H9 (cell line): ENCODE measurements around the gene WIPI1. TPM values are rescaled to one million over a fixed set of nuclear protein-coding genes. Genes with fewer than 3 reads are reported as not detected.
A peak's percentile ranks its signal among the peaks of the same experiment; 100 is the strongest.

Experiments used
- DNase-seq: peaks from one replicate; pipeline ENCODE4 v3.0.0-alpha.2; 2017
- H2AFZ ChIP-seq: one replicate; pipeline ENCODE4 v1.6.1; 2013; ENCODE audit warnings: mild to moderate bottlenecking, low read length, control low read depth, moderate library complexity
- H2AK5ac ChIP-seq: 2 replicates; pipeline ENCODE4 v1.6.1; 2013; ENCODE audit warnings: low read length, control low read depth, mixed read lengths; ENCODE audit not compliant: insufficient read length
- H2BK120ac ChIP-seq: one replicate; pipeline ENCODE4 v1.6.1; 2013; ENCODE audit warnings: low read depth, mild to moderate bottlenecking, low read length, control low read depth, inconsistent platforms; ENCODE audit not compliant: poor library complexity, severe bottlenecking
- H2BK12ac ChIP-seq: 2 replicates; pipeline ENCODE4 v1.6.1; 2013; ENCODE audit warnings: low read length, control low read depth, mixed read lengths, low read depth; ENCODE audit not compliant: insufficient read length
- H2BK15ac ChIP-seq: 2 replicates; pipeline ENCODE4 v1.6.1; 2013; ENCODE audit warnings: low read depth, low read length, control low read depth
- H2BK20ac ChIP-seq: one replicate; pipeline ENCODE4 v1.6.1; 2013; ENCODE audit warnings: low read depth, mild to moderate bottlenecking, low read length, control low read depth, inconsistent platforms; ENCODE audit not compliant: poor library complexity, severe bottlenecking
- H2BK5ac ChIP-seq: 2 replicates; pipeline ENCODE4 v1.6.1; 2013; ENCODE audit warnings: low read length, control low read depth, mixed read lengths; ENCODE audit not compliant: insufficient read length
- H3K14ac ChIP-seq: 2 replicates; pipeline ENCODE4 v1.6.1; 2013; ENCODE audit warnings: low read length, control low read depth; ENCODE audit not compliant: insufficient read depth
- H3K18ac ChIP-seq: 2 replicates; pipeline ENCODE4 v1.6.1; 2013; ENCODE audit warnings: low read depth, mild to moderate bottlenecking, mixed read lengths, low read length, control low read depth; ENCODE audit not compliant: insufficient read length
- H3K23ac ChIP-seq: 2 replicates; pipeline ENCODE4 v1.6.1; 2013; ENCODE audit warnings: low read length, control low read depth, mixed read lengths, low read depth; ENCODE audit not compliant: insufficient read length
- H3K23me2 ChIP-seq: 2 replicates; pipeline ENCODE4 v1.6.1; 2013; ENCODE audit warnings: low read depth, mild to moderate bottlenecking, mixed read lengths, low read length, control low read depth; ENCODE audit not compliant: insufficient read length, poor library complexity, severe bottlenecking
- H3K27ac ChIP-seq: 2 replicates; pipeline ENCODE4 v1.5.1; 2013; ENCODE audit warnings: low read length, control low read depth, mixed read lengths, low read depth; ENCODE audit not compliant: insufficient read length
- H3K27me3 ChIP-seq: 2 replicates; pipeline ENCODE4 v1.6.1; 2013; ENCODE audit warnings: low read length, control low read depth, inconsistent platforms; ENCODE audit not compliant: insufficient read depth
- H3K4ac ChIP-seq: 2 replicates; pipeline ENCODE4 v1.6.1; 2013; ENCODE audit warnings: low read depth, mild to moderate bottlenecking, control low read depth, inconsistent platforms, low read length, moderate library complexity
- H3K4me1 ChIP-seq: 2 replicates; pipeline ENCODE4 v1.6.1; 2013; ENCODE audit warnings: low read length, control low read depth, inconsistent platforms; ENCODE audit not compliant: insufficient read depth
- H3K4me2 ChIP-seq: 2 replicates; pipeline ENCODE4 v1.6.1; 2013; ENCODE audit warnings: low read length, control low read depth, mixed read lengths; ENCODE audit not compliant: insufficient read length, insufficient read depth
- H3K56ac ChIP-seq: 2 replicates; pipeline ENCODE4 v1.6.1; 2013; ENCODE audit warnings: low read depth, mild to moderate bottlenecking, mixed read lengths, low read length, control low read depth; ENCODE audit not compliant: insufficient read length
- H3K79me1 ChIP-seq: 2 replicates; pipeline ENCODE4 v1.6.1; 2013; ENCODE audit warnings: low read depth, mild to moderate bottlenecking, moderate library complexity, low read length, control low read depth, inconsistent platforms; ENCODE audit not compliant: insufficient read depth, poor library complexity, severe bottlenecking
- H3K79me2 ChIP-seq: 2 replicates; pipeline ENCODE4 v1.6.1; 2013; ENCODE audit warnings: low read length, control low read depth, inconsistent platforms; ENCODE audit not compliant: insufficient read depth
- H3K9ac ChIP-seq: 2 replicates; pipeline ENCODE4 v1.6.1; 2013; ENCODE audit warnings: low read length, control low read depth, mixed read lengths; ENCODE audit not compliant: insufficient read length; ENCODE audit errors: extremely low read depth
- H3K9me3 ChIP-seq: one replicate; pipeline ENCODE4 v1.6.1; 2013; ENCODE audit warnings: low read depth, low read length, inconsistent platforms; ENCODE audit not compliant: control insufficient read depth
- H3T11ph ChIP-seq: one replicate; pipeline ENCODE4 v1.6.1; 2013; ENCODE audit warnings: mild to moderate bottlenecking, low read length, control low read depth, inconsistent platforms
- H4K20me1 ChIP-seq: one replicate; pipeline ENCODE4 v1.6.1; 2013; ENCODE audit not compliant: control insufficient read depth, insufficient read length, insufficient read depth
- H4K5ac ChIP-seq: 2 replicates; pipeline ENCODE4 v1.6.1; 2013; ENCODE audit warnings: low read depth, mild to moderate bottlenecking, mixed read lengths, low read length, control low read depth; ENCODE audit not compliant: insufficient read length
- H4K8ac ChIP-seq: replicated peaks from 2 replicates; pipeline ENCODE4 v1.6.1; 2013; ENCODE audit warnings: low read length, control low read depth, mixed read lengths, low read depth; ENCODE audit not compliant: insufficient read length
- H4K91ac ChIP-seq: 2 replicates; pipeline ENCODE4 v1.6.1; 2013; ENCODE audit warnings: low read depth, mild to moderate bottlenecking, moderate library complexity, mixed read lengths, low read length, control low read depth; ENCODE audit not compliant: insufficient read length
- H3K27ac Mint-ChIP-seq, 3 experiments: 2 replicates in 2 of 3; 3 replicates in 1 of 3; pipeline ENCODE4 v1.8.0; 2020 to 2021; ENCODE audit warnings: mixed read lengths in 3 of 3, mild to moderate bottlenecking in 1 of 3, moderate library complexity in 1 of 3
- H3K27me3 Mint-ChIP-seq: 2 replicates; pipeline ENCODE4 v1.8.0; 2021; ENCODE audit warnings: low read depth, mild to moderate bottlenecking, moderate library complexity, mixed read lengths
- H3K36me3 Mint-ChIP-seq, 3 experiments: 2 replicates in 2 of 3; 3 replicates in 1 of 3; pipeline ENCODE4 v1.8.0; 2020 to 2021; ENCODE audit warnings: low read depth in 3 of 3, mixed read lengths in 3 of 3; ENCODE audit not compliant: insufficient read depth in 1 of 3
- H3K4me1 Mint-ChIP-seq, 2 experiments: 2 replicates each; pipeline ENCODE4 v1.8.0; 2020; ENCODE audit warnings: mixed read lengths in 2 of 2
- H3K4me3 Mint-ChIP-seq, 2 experiments: 2 replicates in 1 of 2; 3 replicates in 1 of 2; pipeline ENCODE4 v1.8.0; 2020 to 2021; ENCODE audit warnings: mild to moderate bottlenecking in 2 of 2, mixed read lengths in 2 of 2, moderate library complexity in 1 of 2
- H3K9me3 Mint-ChIP-seq, 2 experiments: 2 replicates in 1 of 2; 3 replicates in 1 of 2; pipeline ENCODE4 v1.8.0; 2020; ENCODE audit warnings: mild to moderate bottlenecking in 2 of 2, mixed read lengths in 2 of 2, moderate library complexity in 1 of 2
- WGBS: extraction: QIAGEN DNeasy Blood & Tissue Kit; methylation state at CpG from one replicate; pipeline ENCODE4 v1.1.7; 2013; ENCODE audit warnings: missing lambda C conversion rate, low lambda C conversion rate, mixed read lengths; ENCODE audit not compliant: insufficient read length; ENCODE audit errors: extremely low coverage; 5-methylcytosine and 5-hydroxymethylcytosine counted together
- total RNA-seq: library from RNA; stranded (reverse); gene quantifications from 2 replicates; pipeline ENCODE4 v1.2.1, GENCODE V29; 2021
- TF ChIP-seq, protein P1 (sequence below): fragments of 200-600 bp; sonication (generic); conservative IDR thresholded peaks from 3 replicates; pipeline ENCODE4 v1.8.0; 2021; ENCODE audit warnings: antibody characterized with exemption, mild to moderate bottlenecking

The WIPI1 gene
- total RNA-seq, 1 experiment from 2014 or later: 15.4 TPM

DNA sequence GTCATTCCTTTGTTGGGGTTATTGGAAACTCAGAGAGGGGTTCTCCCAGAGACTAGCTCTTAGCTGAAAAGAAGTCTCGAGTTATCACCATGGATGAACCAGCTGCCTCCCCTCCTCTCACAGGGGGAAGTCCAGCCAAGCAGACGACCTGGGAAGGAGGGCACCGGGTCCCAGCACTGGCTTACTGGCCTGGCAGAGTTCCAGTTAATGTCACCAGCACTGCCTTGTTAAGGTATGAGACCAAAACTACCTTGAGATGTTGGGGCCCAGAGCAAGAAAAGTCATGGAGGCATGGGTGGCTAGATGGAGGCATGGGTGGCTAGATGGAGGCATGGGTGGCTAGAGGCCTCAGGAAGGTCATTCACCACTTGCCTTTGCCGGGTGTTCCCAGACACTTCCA lies 72.4 kb downstream of the WIPI1 start:
- H3K9ac ChIP-seq: no peak overlapping the region
- Mint-ChIP-seq H3K27me3 (peaks cover 4% of the 10 kb centered on the region; the same call in 1 of the 2 replicates), H3K4me3 (no peak overlapping the region), H3K4me1 (peaks cover 3 to 11% of the 10 kb centered on the region in 2 experiments; a peak in 3 of 4 replicates), H3K9me3 (no peaks in the 10 kb centered on the region), H3K36me3 (no peaks in the 10 kb centered on the region; a peak in 1 of 7 replicates), H3K27ac (peak overlapping the region in 1 of 3 experiments; percentile 10; a peak in 1 of 7 replicates)
- WGBS: no CpG with 5 or more reads among the region's 4 CpGs
- H3K23ac ChIP-seq: no peak overlapping the region
- H2BK120ac ChIP-seq: no peak overlapping the region
- H3K4me2 ChIP-seq: no peak overlapping the region
- TF ChIP-seq, protein P1, sequence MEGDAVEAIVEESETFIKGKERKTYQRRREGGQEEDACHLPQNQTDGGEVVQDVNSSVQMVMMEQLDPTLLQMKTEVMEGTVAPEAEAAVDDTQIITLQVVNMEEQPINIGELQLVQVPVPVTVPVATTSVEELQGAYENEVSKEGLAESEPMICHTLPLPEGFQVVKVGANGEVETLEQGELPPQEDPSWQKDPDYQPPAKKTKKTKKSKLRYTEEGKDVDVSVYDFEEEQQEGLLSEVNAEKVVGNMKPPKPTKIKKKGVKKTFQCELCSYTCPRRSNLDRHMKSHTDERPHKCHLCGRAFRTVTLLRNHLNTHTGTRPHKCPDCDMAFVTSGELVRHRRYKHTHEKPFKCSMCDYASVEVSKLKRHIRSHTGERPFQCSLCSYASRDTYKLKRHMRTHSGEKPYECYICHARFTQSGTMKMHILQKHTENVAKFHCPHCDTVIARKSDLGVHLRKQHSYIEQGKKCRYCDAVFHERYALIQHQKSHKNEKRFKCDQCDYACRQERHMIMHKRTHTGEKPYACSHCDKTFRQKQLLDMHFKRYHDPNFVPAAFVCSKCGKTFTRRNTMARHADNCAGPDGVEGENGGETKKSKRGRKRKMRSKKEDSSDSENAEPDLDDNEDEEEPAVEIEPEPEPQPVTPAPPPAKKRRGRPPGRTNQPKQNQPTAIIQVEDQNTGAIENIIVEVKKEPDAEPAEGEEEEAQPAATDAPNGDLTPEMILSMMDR: no peak
- H3K9me3 ChIP-seq: no peaks in the 10 kb centered on the region
- no peak for DNase-seq
- H4K5ac ChIP-seq: no peak overlapping the region
- no peaks in the 10 kb centered on the region for H4K20me1 ChIP-seq
- no peak overlapping the region for H2BK5ac ChIP-seq
- H3K56ac ChIP-seq: no peak overlapping the region
- H2AFZ ChIP-seq: no peak overlapping the region
- no peaks in the 10 kb centered on the region for H3K23me2 ChIP-seq
- no peak overlapping the region for H4K91ac ChIP-seq
- no peak overlapping the region for H2AK5ac ChIP-seq
- no peak overlapping the region for H3K18ac ChIP-seq
- H3K79me1 ChIP-seq: no peaks in the 10 kb centered on the region
- H3K27ac ChIP-seq: no peak overlapping the region
- H3K4me1 ChIP-seq: no peaks in the 10 kb centered on the region
- H3K79me2 ChIP-seq: no peaks in the 10 kb centered on the region
- H3T11ph ChIP-seq: no peak overlapping the region
- no peak overlapping the region for H2BK20ac ChIP-seq
- H3K27me3 ChIP-seq: no peaks in the 10 kb centered on the region
- H4K8ac ChIP-seq: no peak overlapping the region
- no peak overlapping the region for H3K14ac ChIP-seq
- H3K4ac ChIP-seq: no peak overlapping the region
- no peak overlapping the region for H2BK12ac ChIP-seq
- no peak overlapping the region for H2BK15ac ChIP-seq
